Stimulated activated CD4-positive, alpha-beta T cell treated with anti-CD3 and anti-CD28 coated beads, Interleukin-1b, Interleukin-23, amount 100 ng/mL, for 24 hours (primary cell): Measurements from ENCODE around the gene UBA52.

ENCODE experiments used
- DNase-seq, 4 experiments: peaks; one replicate each; pipeline ENCODE4 v3.0.0-alpha.2; 2020; ENCODE audit warnings: low read depth in 4 of 4, low spot score in 1 of 4

Gene UBA52

DNA sequence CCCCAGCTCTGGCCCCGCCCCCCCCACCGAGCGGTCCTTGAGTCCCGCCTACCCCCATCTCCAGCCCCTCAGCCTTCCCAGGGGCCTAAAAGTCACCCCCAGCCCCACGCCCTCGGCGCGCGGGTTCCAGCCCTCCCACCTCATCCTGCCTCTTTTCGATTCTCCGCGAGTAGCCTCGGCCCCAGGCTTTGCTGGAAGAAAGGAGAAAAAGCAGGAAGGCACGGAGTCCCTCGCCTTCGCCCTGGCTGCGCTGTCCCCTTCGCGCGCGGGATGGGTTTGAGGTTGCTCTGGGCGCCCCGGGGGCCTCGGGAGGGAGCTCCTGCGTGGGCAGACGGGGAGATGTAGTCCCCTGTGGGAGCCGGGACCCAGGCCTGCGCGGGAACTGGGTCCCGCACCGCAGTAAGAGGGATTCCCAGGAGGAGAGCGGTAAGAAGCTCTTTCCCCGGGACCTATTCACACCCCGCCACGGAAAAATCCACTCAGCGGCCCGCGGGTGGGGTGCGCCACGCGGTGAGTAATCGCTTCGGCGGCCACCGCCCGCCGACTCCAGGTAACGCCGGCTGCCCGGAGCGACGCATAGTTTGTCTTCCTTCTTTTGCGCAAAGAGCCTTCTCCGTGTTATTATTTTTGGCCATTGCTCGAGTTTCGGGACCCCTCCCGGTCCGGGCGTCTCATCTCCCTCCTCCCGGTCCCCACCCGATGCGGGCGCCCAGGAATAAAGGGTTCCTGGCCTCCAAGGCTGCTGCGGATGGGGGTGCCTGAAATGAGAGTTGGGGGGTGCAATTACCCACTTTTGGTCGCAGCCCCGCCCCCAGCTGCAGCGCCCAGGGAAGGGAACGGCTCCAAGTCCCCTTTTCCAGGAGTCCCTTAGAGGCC lies 35.8 kb downstream of the UBA52 start:
- no peak for DNase-seq

GRCh38 chr19:18608102-18608804 lies 36.6 kb downstream of the UBA52 start:
- DNase-seq = no peak

DNA sequence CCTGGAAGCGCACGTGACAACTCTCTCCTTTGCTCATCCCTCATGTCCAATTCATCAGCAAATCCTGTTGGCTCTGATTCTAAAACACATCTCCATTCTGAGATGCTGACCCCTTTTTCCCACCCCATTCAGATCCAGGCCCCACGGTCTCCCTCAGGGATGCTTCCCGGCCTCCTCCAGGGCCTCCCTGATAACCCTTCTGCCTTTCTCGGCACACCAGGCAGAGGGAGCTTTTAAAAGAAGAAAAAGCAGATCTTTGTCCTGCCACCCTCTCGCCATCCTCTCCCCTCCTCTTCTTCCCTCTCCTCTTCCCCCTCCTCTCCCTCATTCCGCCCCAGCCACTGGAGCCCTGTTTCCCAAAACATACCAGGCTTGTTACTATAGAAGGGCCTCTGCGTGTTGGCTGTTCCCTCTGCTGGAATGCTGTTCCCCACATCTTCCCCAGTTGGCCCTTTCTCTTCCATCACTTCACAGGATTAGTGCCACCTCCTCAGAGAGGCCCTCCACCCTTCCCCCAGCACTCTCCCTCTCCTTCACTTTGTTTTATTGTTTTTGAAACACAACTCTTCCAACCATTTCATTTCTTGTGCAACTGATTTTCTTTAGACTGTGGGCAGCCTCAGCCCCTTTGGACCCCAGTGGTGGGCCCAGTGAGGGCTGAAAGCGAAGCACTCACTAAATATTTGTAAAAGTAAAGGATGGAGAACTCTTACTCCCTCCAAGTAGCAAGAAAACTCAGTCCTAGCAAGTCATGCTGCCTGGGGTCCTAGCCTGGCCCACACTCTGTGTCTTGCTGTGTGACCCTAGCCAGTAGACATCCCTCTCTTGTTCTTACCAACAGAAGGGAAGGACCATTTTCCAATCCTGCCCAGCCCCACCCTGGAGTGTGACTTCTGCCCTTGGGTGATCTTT lies 37.4 kb downstream of the UBA52 start:
- DNase-seq = no peak

GRCh38 chr19:18609717-18610051 lies 38.0 kb downstream of the UBA52 start:
- no peak for DNase-seq

DNA sequence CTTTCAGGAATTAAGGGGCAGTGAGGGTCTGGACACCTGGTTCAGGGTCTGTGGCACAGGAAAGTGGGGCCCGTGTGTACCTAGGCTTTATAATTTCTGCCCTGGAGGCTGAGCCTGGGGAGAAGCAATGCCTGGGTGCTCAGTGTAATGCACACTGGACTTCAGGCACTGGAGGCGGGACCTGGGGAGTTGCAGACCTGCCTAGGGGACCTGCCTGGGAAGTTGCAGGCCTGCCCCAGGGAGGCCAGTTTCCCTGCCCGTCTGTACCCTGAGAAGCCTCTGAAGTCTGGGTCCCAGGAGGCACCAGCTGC lies 38.5 kb downstream of the UBA52 start:
- no peak for DNase-seq

DNA sequence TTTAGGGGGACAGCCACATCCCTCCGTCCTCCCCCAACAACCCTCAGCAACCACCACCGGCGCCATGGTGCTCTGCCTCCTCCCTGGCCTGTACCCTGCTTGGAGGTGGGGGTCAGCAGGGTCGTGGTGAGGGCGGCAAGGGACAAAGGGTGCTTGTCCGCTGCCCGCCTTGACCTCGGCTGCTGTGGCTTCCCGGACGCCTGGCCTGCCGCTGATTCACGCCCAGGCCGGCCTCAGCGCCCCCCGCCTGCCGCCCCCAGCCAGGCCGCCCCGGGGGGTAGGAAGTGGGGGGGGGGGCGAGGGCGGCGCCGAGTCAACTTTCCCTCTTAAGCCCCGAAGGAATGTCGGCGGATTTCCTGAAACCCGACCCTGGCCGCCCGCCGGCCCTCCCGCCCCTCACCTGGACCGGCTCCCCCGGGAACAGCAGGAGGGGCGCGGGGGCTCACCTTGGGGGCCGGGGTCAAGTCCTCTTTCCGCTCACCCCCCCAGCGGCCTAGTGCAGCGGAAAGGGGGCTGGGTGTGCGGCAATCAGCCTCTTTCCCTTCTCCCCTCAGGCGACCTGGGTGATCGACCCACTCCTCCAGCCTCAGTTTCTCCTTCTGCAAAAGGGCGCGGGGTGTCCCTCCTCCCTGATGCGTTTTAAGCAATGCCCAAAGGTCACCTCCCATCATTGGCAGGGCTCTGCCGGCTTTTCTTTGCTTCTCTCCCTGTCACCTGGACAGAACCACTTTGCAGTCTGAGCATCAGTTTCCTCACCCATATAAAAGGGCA lies 39.1 kb downstream of the UBA52 start:
- DNase-seq = no peak

DNA sequence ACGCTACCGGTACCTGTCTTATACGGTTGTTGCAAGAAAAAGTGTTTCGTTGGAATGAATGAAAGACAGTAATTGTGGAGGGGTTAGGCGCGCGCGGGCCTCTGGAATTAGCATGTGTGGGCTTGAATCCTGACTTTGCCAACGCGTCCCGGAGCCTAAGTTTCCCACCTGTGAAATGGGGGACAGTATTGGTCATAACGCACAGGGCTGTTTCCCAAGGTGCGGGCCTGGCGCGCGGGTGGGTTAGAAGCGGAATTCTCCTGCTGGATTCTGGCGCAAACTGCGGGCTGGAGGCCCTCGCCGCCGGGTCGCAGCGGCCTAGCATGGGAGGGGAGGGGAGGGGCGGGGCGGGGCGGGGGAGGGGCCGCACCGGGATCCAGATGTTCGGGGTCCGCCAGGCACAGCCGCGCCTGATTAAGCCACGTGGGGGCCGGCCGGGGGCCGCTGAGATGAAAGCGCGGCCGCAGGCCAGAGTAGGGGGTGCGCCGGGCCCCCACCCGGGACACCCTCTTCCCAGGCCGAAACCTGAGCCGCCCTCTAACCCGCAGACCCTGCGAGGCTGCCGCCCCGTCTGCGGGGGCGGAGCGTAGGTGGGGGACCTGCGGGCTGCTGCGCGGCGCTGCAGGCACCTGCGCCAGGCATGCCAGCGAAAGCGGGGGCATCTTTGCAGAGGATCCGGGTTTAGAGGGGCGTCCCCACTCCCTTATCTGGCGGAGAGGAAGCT lies 39.8 kb downstream of the UBA52 start:
- no peak for DNase-seq

DNA sequence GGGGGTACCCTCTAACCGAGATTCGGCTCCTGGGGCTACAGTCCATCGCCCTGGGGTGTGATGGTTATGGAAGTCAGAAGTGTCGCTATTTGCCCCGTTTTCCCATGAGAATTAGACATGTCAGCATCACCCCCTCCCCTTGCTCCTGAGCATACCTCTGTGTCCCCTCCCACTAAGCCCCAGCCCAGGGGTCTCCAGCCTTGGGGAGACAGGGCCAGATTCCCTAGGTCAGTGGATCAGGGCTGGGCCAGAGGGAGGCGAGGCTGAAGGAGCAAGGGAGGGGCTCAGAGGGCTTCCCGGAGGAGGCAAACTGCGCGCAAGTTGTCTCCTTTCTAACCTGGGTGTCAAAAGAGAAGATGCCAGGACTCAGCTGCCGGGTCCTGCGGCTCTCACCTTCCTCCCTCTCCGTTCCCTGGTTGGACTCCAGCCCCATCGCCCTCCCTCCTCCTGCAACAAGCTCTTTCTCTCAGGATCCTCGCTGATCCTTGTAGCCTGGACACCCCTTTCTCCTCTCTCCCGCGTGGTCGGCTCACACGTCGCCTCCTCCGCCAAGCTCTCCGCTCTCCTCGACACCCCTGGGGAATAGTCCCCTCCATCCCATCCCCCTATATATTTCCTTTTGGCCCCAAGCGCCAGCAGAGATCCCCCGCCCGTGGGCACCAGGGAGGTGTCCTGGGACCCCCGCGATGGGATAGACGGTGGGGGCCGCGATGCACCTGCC lies 40.6 kb downstream of the UBA52 start:
- no peak for DNase-seq

DNA sequence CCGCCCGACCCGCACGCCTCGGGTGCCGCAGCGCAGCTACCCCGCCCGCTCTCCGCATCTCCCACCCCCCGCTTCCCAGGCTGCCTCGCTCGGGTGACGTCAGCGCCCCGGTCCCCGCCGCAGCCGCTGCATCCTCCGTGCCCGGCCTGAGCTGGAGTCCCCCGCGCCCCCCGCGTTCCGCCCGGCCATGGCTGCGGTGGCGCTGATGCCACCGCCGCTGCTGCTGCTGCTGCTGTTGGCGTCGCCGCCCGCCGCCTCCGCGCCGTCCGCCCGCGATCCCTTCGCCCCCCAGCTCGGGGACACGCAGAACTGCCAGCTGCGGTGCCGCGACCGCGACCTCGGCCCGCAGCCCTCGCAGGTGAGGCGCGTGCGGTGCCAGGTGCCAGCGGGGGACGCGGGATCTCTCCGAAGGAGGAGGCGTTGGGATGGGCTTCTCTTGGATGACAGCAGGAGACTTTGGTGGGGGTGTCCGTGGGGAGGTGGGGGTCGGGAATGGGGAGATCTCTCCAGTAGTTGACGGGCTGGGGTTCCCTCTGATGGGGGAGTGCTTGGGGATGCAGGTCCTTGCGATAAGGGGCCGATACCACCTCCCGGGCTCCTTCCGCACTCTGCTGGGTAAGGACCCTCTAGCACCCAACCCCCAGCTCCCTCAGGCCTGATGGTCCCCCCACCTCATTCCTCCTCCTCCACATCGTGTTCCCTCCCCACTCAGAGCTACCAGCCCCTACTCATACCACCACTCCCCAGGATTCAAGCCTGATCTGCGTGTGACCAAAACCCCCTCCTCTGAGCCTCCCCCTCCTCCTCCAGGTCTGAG lies 41.3 kb downstream of the UBA52 start, which contains the start of gene TMEM59L:
TSS of gene TMEM59L (plus strand) at position 99 of the 817 bp plus-strand sequence. CDS start at position 188, 89 bp downstream.
- no peak for DNase-seq

DNA sequence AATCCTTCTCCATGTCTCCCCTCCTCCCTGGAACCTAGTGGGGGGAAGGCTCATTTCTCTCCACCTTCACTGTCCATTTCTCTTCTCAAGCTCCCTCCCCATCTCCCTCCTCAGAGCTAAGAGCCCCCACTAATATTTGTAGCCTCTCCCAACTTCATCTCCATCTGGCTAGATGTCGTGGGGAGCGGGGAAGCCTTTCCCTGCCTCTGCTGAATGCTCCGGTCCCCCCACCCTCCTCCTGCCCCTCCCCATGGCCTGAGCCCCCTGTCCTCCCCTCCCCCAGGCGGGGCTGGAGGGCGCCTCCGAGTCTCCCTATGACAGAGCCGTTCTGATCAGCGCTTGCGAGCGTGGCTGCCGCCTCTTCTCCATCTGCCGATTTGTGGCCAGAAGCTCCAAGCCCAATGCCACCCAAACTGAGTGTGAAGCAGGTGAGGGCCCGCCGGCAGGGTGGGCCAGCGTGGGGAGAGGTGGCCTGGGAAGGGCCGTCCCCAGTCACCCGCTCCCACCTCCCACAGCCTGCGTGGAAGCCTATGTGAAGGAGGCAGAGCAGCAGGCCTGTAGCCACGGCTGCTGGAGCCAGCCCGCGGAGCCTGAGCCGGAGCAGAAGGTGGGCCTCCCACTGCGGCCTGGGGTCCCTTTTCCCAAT lies 42.1 kb downstream of the UBA52 start:
- no peak for DNase-seq

DNA sequence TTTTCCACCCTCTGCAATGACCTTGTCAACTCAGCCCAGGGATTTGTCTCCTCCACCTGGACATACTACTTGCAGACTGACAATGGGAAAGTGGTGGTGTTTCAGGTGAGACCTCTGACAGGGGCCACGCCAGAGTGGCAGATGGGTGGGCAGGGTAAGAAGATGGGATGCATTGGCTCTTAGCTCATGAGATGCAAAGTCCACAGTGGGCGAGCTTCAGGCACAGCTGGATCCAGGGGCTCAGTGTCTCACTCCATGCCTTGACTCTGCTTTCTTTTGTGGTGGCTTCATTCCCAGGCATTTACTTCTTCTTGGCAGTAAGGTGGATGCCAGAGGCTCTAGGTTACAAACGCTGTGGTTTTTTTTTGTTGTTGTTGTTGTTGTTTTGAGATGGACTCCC lies 44.4 kb downstream of the UBA52 start:
- no peak for DNase-seq

DNA sequence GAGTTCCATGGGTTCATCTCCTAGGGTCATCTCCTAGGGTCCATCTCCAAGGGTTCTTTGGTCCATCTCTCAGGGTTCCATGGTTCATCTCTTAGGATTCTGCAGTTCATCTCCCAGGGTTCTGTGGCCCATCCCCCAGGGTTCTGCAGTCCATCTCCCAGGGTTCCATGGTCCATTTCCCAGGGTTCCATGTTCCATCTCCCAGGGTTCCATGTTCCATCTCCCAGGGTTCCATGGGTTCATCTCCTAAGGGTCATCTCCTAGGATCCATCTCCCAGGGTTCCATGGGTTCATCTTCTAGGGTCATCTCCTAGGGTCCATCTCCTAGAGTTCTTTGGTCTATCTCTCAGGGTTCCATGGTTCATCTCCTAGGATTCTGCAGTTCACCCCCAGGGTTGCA lies 45.9 kb downstream of the UBA52 start:
- DNase-seq = no peak

DNA sequence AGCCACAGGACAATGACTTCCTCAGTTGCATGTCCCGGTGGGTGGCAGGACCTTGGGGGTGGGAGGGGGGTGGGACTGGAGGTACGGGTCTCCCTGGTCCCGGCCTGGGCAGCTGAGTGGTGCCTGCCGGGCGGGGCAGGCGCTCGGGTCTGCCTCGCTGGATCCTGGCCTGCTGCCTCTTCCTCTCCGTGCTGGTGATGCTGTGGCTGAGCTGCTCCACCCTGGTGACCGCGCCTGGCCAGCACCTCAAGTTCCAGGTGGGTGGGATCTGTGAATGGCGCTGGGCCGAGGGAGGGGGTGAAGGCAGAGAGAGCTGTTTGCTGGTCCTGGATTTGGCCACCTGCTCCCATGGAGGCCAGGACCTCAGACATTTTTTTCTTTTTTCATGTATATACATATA lies 46.6 kb downstream of the UBA52 start:
- DNase-seq = no peak

GRCh38 chr19:18620311-18620710 lies 48.7 kb downstream of the UBA52 start:
- DNase-seq = no peak

GRCh38 chr19:18620902-18621301 lies 49.2 kb downstream of the UBA52 start:
- DNase-seq = no peak

DNA sequence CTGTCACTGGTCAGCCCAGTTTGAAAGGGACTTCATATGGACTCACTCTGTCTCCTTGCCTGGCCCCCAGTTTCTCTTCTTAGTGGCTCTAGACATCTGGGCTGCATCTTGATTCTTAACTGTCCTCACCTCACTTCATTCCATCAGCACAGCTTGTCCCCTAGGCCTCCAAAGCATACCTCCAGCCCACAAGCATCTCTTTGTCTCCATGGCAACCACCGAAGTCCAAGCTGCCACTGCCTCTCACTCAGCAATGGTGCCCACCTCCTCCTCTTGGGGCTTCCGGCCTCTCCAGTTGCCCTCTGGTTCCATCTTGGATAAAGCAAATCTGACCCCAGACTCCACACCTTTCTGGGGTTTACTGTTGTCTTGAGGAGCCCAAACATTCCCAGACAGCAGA lies 55.2 kb downstream of the UBA52 start:
- no peak for DNase-seq
